SK-N-MC (cell line): Measurements from ENCODE around the gene AKAP1.

Source experiments
- DNase-seq: peaks from one replicate; pipeline ENCODE4 v3.0.0-alpha.2; 2011; ENCODE audit warnings: low read depth, low spot score
- H3K27ac ChIP-seq: fragments of 200-600 bp; sonication (generic); 2 replicates; pipeline ENCODE4 v1.5.1; 2016; ENCODE audit warnings: mixed run types
- H3K36me3 ChIP-seq: fragments of 200-600 bp; sonication (generic); 2 replicates; pipeline ENCODE4 v1.6.1; 2017; ENCODE audit warnings: antibody characterized with exemption, low read length, mixed read lengths; ENCODE audit not compliant: insufficient read depth
- H3K4me3 ChIP-seq: fragments of 200-600 bp; sonication (generic); 2 replicates; pipeline ENCODE4 v1.5.1; 2016
- H3K9ac ChIP-seq: fragments of 200-600 bp; sonication (generic); 2 replicates; pipeline ENCODE4 v1.8.0; 2017; ENCODE audit warnings: mixed run types, mixed read lengths; ENCODE audit not compliant: insufficient read length
- H3K9me3 ChIP-seq: fragments of 200-600 bp; sonication (generic); 2 replicates; pipeline ENCODE4 v1.6.1; 2017; ENCODE audit warnings: low read depth, mild to moderate bottlenecking, antibody characterized with exemption, low read length, moderate library complexity, mixed read lengths
- EZH2 ChIP-seq: fragments of 200-600 bp; sonication (generic); IDR thresholded peaks from one replicate; pipeline ENCODE4 v1.6.1; 2017; ENCODE audit warnings: antibody characterized with exemption
- FOXP2 ChIP-seq: optimal IDR thresholded peaks from 2 replicates; pipeline ENCODE3; 2011; ENCODE audit warnings: mild to moderate bottlenecking, moderate library complexity; ENCODE audit not compliant: insufficient read depth; ENCODE audit errors: extremely low read length, control extremely low read depth
- POLR2AphosphoS5 ChIP-seq: IDR thresholded peaks from 2 replicates; pipeline ENCODE4 v1.6.1; 2012; ENCODE audit warnings: mild to moderate bottlenecking, low read depth, low read length, borderline replicate concordance

AKAP1 gene

GRCh38 chr17:57084361-57084801 lies 665 bp upstream of the AKAP1 start:
- Histone ChIP-seq H3K27ac (peak overlapping the region; percentile 67; the same call in 1 of the 2 replicates), H3K9me3 (no peaks in the 10 kb centered on the region), H3K4me3 (peak overlapping the region; percentile 86), H3K9ac (peak overlapping the region; percentile 94), H3K36me3 (no peaks in the 10 kb centered on the region)
- TF ChIP-seq POLR2AphosphoS5 (no peak), EZH2 (no peak), FOXP2 (no peak)
- DNase-seq: peak; percentile 16

DNA sequence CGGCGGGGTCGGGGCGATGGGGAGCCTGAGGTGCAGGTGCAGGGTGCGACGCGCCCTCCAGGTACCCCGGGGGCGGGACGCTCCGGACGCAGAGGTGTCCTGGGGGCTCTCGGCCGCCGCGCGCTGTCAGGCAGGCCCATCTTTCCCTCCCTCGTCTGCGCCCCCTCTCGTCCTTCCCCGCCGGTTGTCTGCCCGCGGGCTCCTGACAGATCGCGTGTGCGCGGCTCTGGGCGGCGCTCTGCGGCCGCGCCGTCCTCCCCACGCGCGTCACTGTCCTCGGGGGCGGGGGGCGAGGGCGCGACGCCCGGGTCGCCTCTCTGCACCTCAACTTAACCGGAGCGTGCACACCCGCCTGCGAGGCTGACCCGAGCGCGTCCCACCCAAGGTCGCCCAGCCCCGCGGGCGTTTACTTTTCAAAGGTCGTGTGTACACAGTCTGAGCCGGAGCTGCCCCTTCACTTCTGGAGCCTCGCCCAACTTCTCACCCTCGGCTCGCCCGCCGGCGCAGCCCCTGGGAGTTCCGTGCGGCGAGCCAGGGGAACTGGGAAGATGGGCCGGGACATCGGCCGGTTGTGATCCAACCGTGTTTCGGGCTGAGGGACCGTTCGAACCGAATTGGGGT lies 512 bp downstream of the AKAP1 start:
- Histone ChIP-seq H3K36me3 (no peaks in the 10 kb centered on the region), H3K27ac (no peak overlapping the region), H3K9ac (peak overlapping the region; percentile 78), H3K9me3 (no peaks in the 10 kb centered on the region), H3K4me3 (peak overlapping the region; percentile 89)
- TF ChIP-seq POLR2AphosphoS5 (no peak; the same call in 1 of the 2 replicates), FOXP2 (no peak), EZH2 (no peak)
- no peak for DNase-seq

GRCh38 chr17:57086069-57086930 lies 1.3 kb downstream of the AKAP1 start:
- H3K4me3 ChIP-seq: peak overlapping the region; percentile 89
- TF ChIP-seq FOXP2: no peak
- TF ChIP-seq POLR2AphosphoS5: no peak
- no peaks in the 10 kb centered on the region for H3K9me3 ChIP-seq
- H3K27ac ChIP-seq: no peak overlapping the region
- H3K9ac ChIP-seq: peak overlapping the region; percentile 78
- no peaks in the 10 kb centered on the region for H3K36me3 ChIP-seq
- no peak for DNase-seq

DNA sequence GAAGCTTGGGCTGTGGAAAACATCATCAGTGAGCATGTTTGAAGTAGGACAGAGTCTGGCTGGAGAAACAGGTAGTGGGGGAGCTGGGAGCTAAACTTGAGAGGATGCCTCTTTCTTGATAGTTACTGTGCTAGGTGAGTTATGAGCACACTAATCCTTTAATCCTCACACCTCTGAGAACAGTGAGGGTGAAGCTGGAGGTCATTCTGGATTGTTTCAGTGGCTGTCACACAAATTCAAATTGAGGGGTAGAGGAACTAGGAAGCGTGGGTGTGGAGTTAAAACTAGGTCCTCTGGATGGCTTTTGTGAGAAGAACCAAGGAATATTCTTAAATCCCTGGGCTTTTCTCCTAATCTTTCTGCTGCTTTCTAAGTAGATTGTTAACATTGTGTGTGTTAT lies 3.3 kb downstream of the AKAP1 start:
- no peak overlapping the region for H3K27ac ChIP-seq
- H3K9me3 ChIP-seq: no peaks in the 10 kb centered on the region
- no peaks in the 10 kb centered on the region for H3K36me3 ChIP-seq
- DNase-seq: no peak
- H3K9ac ChIP-seq: no peak overlapping the region
- TF ChIP-seq FOXP2 (no peak), EZH2 (no peak), POLR2AphosphoS5 (no peak)
- H3K4me3 ChIP-seq: no peak overlapping the region

DNA sequence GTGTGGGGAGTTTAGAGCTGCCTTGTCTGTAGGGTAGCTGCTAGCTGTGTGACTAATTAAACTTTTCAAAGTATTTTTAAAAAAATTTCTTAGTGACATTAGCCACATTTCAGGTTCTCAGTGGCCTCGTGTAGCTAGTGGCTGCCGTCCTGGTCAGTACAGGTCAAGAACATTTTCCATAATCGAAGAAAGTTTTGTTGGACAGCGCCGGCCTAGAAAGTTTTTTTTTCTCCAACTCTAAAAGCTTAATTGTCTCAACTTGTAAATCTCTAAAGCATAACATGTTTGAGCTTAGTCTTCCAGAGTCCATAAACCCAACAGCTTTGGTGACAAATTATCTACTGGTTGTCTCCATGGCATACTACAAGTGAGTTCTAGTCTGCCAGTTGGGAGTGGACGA lies 4.3 kb downstream of the AKAP1 start:
- Histone ChIP-seq H3K9me3 (no peaks in the 10 kb centered on the region), H3K27ac (no peak overlapping the region), H3K4me3 (no peak overlapping the region), H3K9ac (no peak overlapping the region), H3K36me3 (no peaks in the 10 kb centered on the region)
- TF ChIP-seq EZH2 (no peak), FOXP2 (no peak), POLR2AphosphoS5 (no peak)
- no peak for DNase-seq

GRCh38 chr17:57090560-57091185 lies 5.6 kb downstream of the AKAP1 start:
- no peaks in the 10 kb centered on the region for H3K9me3 ChIP-seq
- peak; percentile 65 for DNase-seq
- H3K36me3 ChIP-seq: no peaks in the 10 kb centered on the region
- no peak for TF ChIP-seq FOXP2
- TF ChIP-seq POLR2AphosphoS5: no peak
- TF ChIP-seq EZH2: no peak
- H3K9ac ChIP-seq: no peak overlapping the region
- H3K27ac ChIP-seq: no peak overlapping the region
- no peak overlapping the region for H3K4me3 ChIP-seq

- Histone ChIP-seq H3K36me3 (no peaks in the 10 kb centered on the region), H3K4me3 (no peak overlapping the region), H3K27ac (no peak overlapping the region), H3K9me3 (no peaks in the 10 kb centered on the region), H3K9ac (no peak overlapping the region)
- TF ChIP-seq POLR2AphosphoS5: no peak
- TF ChIP-seq FOXP2: no peak
- TF ChIP-seq EZH2: no peak
- no peak for DNase-seq
Observed at GRCh38 chr17:57091186-57091618, 6.2 kb downstream of the AKAP1 start.

- Histone ChIP-seq H3K9ac (no peak overlapping the region), H3K36me3 (no peaks in the 10 kb centered on the region), H3K4me3 (no peak overlapping the region), H3K27ac (no peak overlapping the region), H3K9me3 (no peaks in the 10 kb centered on the region)
- TF ChIP-seq POLR2AphosphoS5: no peak
- no peak for TF ChIP-seq FOXP2
- TF ChIP-seq EZH2: no peak
- DNase-seq: no peak
Observed at GRCh38 chr17:57092171-57092570, 7.1 kb downstream of the AKAP1 start.
